Stimulated activated effector memory CD8-positive, alpha-beta T cell treated with anti-CD3 and anti-CD28 coated beads, Interleukin-12 subunit alpha, Interleukin-12 subunit beta, amount 100 ng/mL, for 72 hours (primary cell): ENCODE results near the gene INPP5F.

ENCODE experiments used
- ATAC-seq: fragments of 150-1000 bp; cut with Tn5 transposase; 2 replicates; pipeline ENCODE4 v1.10.0; 2021
- DNase-seq, 2 donors: peaks; one replicate each; pipeline ENCODE4 v3.0.0; 2021 to 2022; ENCODE audit warnings: low spot score in 2 of 2
- H3K27ac Mint-ChIP-seq: one replicate; pipeline ENCODE4 v1.8.0; 2022; ENCODE audit warnings: mild to moderate bottlenecking, mixed read lengths
- H3K36me3 Mint-ChIP-seq: one replicate; pipeline ENCODE4 v1.8.0; 2022; ENCODE audit warnings: mild to moderate bottlenecking, mixed read lengths
- H3K4me1 Mint-ChIP-seq: one replicate; pipeline ENCODE4 v1.8.0; 2022; ENCODE audit warnings: mixed read lengths
- H3K4me3 Mint-ChIP-seq: one replicate; pipeline ENCODE4 v1.8.0; 2022; ENCODE audit warnings: mild to moderate bottlenecking, mixed read lengths
- H3K9me3 Mint-ChIP-seq: one replicate; pipeline ENCODE4 v1.8.0; 2022; ENCODE audit warnings: mixed read lengths

INPP5F gene

DNA sequence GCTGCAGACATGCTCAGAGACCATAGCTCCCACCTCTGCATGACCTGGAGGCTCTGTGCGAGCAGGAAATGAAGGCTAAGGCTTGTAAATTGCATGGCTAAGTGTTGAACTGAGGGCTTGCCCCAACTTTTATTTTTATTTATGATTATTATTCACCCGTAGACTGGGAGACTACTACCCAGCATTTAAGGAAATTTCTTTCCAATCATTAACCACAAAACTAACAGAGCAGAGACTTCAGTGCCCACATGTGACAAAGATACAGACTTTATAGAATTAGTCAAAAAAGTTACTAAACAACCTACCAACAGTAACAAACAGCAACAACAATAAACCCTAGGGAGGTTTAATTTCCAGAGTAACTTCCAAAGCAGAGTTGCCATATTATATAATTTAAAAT is 107.1 kb downstream of the INPP5F start:
- Mint-ChIP-seq H3K9me3 (peaks cover 9% of the 10 kb centered on the region), H3K36me3 (peaks cover 100% of the 10 kb centered on the region), H3K4me1 (peaks cover 32% of the 10 kb centered on the region), H3K27ac (no peak overlapping the region), H3K4me3 (no peak overlapping the region)
- DNase-seq (no peak), ATAC-seq (no peak)

DNA sequence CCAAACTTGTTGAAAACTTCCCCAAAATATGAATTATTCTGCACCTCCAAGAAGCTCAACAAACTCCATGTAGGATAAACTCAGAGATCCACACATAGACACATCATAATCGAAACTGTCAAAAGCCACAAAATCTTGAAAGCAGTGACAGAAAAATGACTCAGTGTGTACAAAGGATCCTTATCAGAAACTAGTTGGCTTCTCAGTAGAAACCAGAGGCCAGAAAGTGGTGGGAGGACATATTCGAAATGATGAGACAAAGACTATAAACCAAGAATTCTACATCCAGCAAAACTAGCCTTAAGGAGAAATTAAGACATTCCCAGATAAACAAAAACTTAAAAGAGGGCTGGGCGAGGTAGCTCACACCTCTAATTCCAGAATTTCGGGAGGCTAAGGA is 108.3 kb downstream of the INPP5F start:
- ATAC-seq (peak; percentile 91), DNase-seq (no peak)
- H3K36me3 Mint-ChIP-seq = peaks cover 100% of the 10 kb centered on the region
- peaks cover 33% of the 10 kb centered on the region for H3K4me1 Mint-ChIP-seq
- H3K27ac Mint-ChIP-seq = peak overlapping the region; percentile 16
- peaks cover 9% of the 10 kb centered on the region for H3K9me3 Mint-ChIP-seq
- no peak overlapping the region for H3K4me3 Mint-ChIP-seq

DNA sequence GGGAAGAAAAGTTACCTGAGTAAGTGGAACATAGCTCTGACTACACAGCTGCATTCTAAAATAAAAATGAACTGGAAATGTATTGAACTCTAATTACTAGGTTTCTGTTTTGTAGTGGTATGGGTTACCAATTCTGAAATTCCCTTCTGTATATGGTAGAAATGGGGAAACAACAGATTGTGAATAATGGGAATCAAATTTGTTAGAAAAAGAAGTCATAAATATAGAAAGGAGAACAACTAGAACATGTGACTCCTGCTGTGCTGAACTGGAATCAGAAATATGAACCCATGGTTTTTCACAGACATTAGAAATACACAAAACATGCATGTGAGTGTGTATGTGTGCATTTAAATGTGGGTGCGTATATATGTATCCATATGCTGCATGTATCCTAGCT is 119.8 kb downstream of the INPP5F start:
- H3K4me3 Mint-ChIP-seq = no peak overlapping the region
- ATAC-seq (no peak), DNase-seq (no peak)
- no peaks in the 10 kb centered on the region for H3K4me1 Mint-ChIP-seq
- no peaks in the 10 kb centered on the region for H3K9me3 Mint-ChIP-seq
- H3K27ac Mint-ChIP-seq = no peak overlapping the region
- H3K36me3 Mint-ChIP-seq = peaks cover 100% of the 10 kb centered on the region

DNA sequence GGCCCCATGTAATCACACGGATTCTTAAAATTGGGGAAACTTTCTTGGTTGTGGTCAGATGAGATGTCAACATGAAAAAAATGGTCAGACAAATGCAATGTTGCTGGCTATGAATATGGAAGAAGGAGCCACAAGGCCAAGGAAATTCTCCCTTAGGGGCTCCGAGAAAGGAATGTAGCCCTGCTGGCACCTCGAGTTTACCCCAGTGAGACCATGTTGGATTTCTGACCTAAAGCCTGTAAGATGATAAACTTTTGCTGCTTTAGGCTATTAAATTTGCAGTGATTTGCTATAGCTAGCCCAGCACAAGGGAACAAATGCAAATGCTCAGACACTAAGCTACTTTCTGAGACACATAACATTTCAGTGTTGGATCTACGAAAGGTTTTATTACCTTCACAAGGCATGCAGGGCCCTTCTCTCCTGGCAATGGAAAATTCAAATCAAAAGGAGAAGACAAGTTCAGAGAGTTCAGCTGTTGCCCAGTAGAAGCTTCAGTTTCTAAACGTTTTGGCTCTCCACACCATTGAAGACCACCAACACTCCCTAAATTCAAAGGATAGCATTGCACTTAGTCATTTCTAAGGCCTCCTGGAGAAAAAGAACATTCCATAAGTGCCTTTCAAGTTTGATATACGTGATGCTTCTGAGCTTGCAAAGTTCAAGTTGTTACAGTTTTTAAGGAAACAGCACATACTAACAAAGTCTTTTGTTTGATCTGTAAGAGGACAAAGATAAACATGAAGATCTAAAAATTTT is 123.4 kb downstream of the INPP5F start:
- Mint-ChIP-seq H3K36me3 (peaks cover 100% of the 10 kb centered on the region), H3K27ac (peak overlapping the region; percentile 50), H3K4me1 (no peaks in the 10 kb centered on the region), H3K4me3 (no peak overlapping the region), H3K9me3 (no peaks in the 10 kb centered on the region)
- DNase-seq (no peak), ATAC-seq (no peak)

DNA sequence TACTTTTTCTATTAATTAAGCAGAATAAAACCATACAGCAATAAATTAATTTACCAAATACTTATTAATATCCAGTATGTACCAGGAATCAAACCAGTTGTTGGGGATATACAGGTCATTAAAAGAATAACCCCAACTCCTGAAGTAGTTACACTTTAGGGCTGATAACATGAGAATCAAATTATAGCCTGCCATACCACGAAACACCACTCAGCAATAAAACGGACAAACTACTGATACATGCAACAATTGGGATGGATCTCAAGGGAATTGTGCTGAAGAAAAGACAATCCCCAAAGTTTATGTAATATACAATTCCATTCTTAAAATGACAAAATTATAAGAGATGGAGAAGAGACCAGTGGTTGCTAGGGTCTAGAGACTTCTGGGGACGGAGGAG is 124.1 kb downstream of the INPP5F start:
- no peak for ATAC-seq
- no peaks in the 10 kb centered on the region for H3K9me3 Mint-ChIP-seq
- no peak overlapping the region for H3K4me3 Mint-ChIP-seq
- peak overlapping the region; percentile 50 for H3K27ac Mint-ChIP-seq
- H3K36me3 Mint-ChIP-seq = peaks cover 100% of the 10 kb centered on the region
- DNase-seq = no peak
- H3K4me1 Mint-ChIP-seq = no peaks in the 10 kb centered on the region

DNA sequence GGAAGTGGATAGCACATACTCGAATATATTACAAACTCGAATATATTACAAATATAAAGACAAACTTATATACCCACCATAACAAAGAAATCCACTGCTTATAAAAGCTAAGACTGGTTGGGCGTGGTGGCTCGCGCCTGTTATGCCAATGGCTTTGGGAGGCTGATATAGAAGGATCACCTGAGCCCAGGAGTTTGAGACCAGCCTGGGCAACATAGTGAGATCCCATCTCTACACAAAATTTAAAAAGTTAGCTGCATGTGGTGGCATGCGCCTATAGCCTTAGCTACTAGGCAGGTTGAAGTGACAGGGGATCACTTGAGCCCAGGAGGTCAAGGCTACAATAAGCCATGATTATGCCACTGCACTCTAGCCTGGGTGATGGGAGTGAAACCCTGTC is 126.4 kb downstream of the INPP5F start:
- peaks cover 100% of the 10 kb centered on the region for H3K36me3 Mint-ChIP-seq
- ATAC-seq = no peak
- no peaks in the 10 kb centered on the region for H3K4me1 Mint-ChIP-seq
- no peaks in the 10 kb centered on the region for H3K9me3 Mint-ChIP-seq
- no peak for DNase-seq
- no peak overlapping the region for H3K27ac Mint-ChIP-seq
- H3K4me3 Mint-ChIP-seq = no peak overlapping the region

DNA sequence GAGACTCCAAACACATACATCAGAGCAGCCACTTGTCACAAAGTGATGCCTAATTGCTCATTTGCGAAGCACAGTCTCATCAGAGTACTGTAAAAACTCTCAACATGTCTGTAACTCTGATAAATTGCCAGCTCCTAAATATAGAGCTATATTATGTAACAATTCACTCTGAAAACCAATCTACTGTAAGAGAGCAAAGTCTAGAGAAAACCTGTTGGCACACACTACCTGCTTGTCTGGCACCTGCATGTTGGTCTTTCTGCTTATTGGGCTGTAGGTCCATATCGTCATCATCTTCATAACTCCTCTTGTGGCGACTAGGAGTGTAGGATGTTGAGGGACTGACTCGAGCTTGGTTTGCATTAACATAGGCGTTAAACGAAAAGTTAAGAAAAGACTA is 127.0 kb downstream of the INPP5F start:
- ATAC-seq (no peak), DNase-seq (no peak)
- no peaks in the 10 kb centered on the region for H3K9me3 Mint-ChIP-seq
- H3K4me3 Mint-ChIP-seq = no peak overlapping the region
- H3K27ac Mint-ChIP-seq = no peak overlapping the region
- H3K36me3 Mint-ChIP-seq = peaks cover 100% of the 10 kb centered on the region
- no peaks in the 10 kb centered on the region for H3K4me1 Mint-ChIP-seq

DNA sequence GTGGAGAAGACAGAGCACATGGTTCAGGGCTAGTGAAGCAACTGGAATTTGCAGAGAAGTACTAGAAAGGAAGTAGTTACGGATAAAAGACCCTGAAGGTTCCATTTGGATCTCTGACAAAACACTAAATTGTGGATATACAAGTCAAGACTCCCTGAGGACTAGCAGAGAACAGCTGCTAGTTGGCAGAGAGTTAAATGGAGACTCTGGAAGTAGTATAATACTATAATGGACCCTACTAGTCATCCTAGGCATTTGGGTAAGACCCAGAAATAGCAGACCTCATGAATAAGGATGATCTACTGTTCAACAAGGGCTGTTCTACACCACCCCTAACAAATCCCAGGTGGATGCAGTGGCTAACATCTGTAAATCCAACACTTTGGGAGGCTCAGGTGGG is 127.7 kb downstream of the INPP5F start:
- Mint-ChIP-seq H3K9me3 (no peaks in the 10 kb centered on the region), H3K27ac (no peak overlapping the region), H3K4me3 (no peak overlapping the region), H3K4me1 (no peaks in the 10 kb centered on the region), H3K36me3 (peaks cover 100% of the 10 kb centered on the region)
- ATAC-seq (no peak), DNase-seq (no peak)

DNA sequence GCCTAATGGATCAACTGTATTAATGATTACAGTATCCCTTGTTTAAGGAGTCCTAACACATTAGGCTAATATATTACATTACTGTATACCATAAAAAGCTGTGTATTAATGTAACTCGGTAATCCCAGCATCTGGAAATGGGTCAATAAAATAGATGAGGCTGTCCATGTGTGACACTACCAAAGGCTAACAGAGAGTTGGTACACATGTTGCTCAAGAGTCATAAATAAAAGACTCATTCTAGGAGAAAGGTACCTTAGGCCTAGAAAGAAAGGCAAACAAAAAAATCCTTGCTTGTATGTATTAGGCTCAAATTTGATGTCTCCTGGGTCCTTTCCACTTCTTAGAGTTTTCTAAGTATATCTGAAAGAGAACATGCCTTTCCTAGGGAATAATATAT is 132.2 kb downstream of the INPP5F start:
- Mint-ChIP-seq H3K9me3 (no peaks in the 10 kb centered on the region), H3K4me1 (peaks cover 31% of the 10 kb centered on the region), H3K36me3 (peaks cover 72% of the 10 kb centered on the region), H3K4me3 (no peak overlapping the region), H3K27ac (no peak overlapping the region)
- no peak for ATAC-seq
- no peak for DNase-seq

DNA sequence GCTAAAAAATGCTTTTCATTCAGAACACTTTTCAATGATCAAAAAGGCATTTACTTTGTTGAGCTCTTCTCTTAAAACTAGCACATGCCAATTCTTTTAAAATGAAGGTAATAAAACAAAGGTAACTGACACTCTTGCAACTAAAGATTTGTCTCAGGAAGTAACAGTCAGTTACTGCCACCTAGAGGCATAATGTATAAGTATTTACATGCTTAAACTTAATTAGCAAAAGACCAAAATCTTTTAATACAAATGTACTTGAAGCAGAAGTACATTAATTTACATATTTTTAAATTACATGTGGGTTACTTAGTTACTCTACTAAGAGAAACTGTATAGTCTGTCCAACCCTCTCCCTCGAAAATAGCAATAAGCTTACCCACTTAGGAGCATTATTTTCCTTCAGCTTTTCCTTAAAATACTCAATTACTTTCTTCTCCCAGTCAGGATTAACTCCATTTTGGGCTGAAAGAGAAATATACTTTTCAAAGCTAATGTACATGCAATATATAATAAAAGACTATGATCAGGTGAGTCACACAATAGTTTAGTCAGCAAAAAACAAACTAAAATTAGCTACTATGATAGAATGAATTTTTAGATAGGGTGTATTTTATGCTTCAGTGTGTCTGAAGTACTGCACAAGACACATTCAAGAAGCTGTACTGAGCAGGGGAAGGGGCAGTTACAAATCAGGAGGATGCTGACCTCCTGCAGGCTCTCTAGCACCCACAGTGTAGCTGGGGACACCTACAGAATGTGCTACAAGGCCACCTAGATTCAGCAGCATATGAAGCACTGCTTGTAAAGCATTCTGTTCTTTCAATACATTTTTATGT is 133.8 kb downstream of the INPP5F start:
- H3K36me3 Mint-ChIP-seq = peaks cover 72% of the 10 kb centered on the region
- H3K27ac Mint-ChIP-seq = peak overlapping the region; percentile 5
- DNase-seq (no peak), ATAC-seq (no peak)
- H3K9me3 Mint-ChIP-seq = peaks cover 7% of the 10 kb centered on the region
- no peak overlapping the region for H3K4me3 Mint-ChIP-seq
- peaks cover 42% of the 10 kb centered on the region for H3K4me1 Mint-ChIP-seq

DNA sequence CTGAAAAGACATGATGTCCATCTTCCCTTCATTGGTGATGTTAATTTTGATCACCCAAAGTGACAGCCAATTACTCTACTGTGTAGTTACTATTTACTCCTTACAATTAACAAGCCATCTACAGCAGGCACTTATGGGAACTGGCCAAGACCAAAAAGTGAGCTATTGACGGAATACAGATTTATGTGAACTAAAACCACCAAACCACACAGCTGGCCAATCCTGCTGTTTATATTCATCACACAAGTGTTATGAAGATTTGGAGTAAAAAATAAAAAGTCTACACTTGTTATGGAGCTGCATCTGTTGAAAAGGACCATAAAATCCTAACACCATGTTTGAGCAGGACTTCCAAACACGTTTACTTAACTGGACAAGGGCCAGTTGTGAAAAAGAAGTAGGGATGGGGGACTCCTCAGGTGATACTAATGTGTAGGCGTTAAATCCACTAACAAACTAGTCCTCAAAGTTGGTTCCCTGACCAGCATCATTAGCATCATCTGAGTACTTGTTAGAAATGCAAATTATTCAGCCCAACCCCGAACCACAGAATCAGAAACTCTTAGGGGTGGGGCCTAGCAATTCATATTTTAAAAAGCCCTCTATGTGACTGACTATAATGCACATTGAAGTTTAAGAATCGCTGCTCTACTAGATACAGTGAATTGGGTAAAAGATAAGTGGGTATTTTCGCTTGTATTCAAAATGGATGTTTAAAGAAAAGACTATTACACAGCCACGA is 135.2 kb downstream of the INPP5F start:
- Mint-ChIP-seq H3K36me3 (peaks cover 72% of the 10 kb centered on the region), H3K9me3 (peaks cover 8% of the 10 kb centered on the region), H3K27ac (peak overlapping the region; percentile 26), H3K4me3 (no peak overlapping the region), H3K4me1 (peaks cover 47% of the 10 kb centered on the region)
- peak; percentile 55 for ATAC-seq
- no peak for DNase-seq

DNA sequence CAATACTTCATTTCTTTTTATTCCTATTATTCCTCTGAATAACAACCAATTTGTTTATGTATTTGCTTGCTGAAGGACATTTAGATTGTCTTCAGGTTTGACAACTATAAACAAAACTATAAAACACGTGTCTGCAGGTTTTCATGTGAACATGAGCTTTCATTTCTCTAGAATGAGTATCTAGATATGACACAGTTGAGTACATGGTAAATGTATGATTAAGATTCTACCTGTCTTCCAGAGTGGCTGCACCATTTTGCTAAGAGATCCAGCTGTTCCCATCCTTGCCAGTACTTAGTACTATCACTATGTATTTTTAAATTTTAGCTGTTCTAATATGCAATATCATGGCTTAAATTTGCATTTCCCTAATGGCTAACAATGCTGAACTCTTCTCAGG is 136.7 kb downstream of the INPP5F start:
- Mint-ChIP-seq H3K4me3 (no peak overlapping the region), H3K9me3 (peaks cover 8% of the 10 kb centered on the region), H3K27ac (no peak overlapping the region), H3K4me1 (peaks cover 54% of the 10 kb centered on the region), H3K36me3 (peaks cover 66% of the 10 kb centered on the region)
- no peak for DNase-seq
- ATAC-seq = peak; percentile 73

DNA sequence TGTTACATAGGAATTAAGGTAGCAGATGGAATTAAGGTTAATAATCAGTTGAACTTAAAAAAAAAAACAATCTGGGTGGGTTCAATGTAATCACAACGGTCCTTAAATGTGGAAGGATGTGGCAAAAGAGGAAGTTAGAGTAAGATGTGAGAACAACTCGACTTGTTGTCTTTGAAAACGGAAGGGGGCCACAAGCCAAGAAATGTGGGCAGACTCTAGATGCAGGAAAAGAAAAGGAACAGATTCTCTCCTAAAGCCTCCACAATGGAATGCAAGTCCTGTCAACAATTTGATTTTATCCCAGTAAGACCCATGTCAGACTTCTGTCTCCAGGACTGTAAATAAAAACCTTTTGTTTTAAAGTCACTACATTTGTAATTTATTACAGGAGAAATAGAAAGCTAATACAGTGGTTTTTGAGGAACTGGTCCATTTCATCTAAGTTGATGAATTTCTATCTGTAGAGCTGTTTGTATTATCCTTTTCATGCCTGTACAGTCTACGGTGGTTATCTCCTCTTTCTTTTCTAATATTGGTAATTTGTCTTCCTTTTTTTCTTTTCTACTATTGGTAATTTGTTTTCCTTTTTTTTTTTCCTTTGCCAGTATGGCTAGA is 138.2 kb downstream of the INPP5F start:
- Mint-ChIP-seq H3K9me3 (peaks cover 8% of the 10 kb centered on the region), H3K36me3 (peaks cover 60% of the 10 kb centered on the region), H3K4me3 (no peak overlapping the region), H3K27ac (no peak overlapping the region), H3K4me1 (peaks cover 66% of the 10 kb centered on the region)
- DNase-seq (no peak), ATAC-seq (no peak)

DNA sequence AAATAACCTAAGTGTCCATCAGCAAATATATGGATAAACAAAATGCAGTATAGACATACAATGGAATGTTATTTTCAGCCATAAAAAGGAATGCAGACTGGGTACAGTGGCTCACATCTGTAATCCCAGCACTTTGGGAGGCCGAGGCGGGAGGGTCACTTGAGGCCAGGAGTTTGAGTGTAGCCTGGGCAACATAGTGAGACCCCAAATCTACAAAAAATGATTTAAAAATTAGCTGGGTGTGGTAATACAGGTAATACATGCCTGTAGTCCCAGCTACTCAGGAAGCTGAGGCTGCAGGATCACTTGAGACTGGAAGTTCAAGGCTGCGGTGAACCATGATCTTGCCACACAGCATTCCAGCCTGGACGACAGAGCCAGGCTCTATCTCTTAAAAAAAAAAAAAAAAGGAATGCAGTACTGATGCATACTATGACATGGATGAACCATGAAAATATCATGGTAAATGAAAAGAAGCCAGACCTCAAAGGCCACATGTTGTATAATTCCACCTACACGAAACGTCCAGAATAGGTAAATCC is 139.9 kb downstream of the INPP5F start:
- H3K9me3 Mint-ChIP-seq = peaks cover 8% of the 10 kb centered on the region
- no peak for ATAC-seq
- peak overlapping the region; percentile 32 for H3K27ac Mint-ChIP-seq
- H3K4me1 Mint-ChIP-seq = peaks cover 64% of the 10 kb centered on the region
- no peak overlapping the region for H3K4me3 Mint-ChIP-seq
- peaks cover 69% of the 10 kb centered on the region for H3K36me3 Mint-ChIP-seq
- no peak for DNase-seq

DNA sequence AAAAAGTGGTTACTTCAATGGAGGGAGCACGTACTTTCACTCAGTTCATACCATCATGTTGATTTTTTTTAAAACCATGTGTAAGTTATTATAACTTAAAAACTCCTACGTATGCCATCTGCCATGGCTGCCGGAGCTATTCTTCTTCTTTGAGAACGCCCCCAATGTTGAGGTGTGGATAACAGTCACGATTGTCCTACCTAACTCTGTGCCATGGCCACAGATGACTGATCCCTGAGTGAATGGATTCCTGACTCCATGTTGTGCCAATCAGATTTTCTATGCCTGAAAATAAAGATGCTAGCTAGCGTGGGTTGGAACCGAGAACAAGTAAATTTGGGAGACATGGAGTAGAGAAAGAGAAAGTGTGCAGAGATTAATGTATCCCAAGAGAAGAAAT is 141.5 kb downstream of the INPP5F start:
- no peak for DNase-seq
- H3K4me3 Mint-ChIP-seq = no peak overlapping the region
- H3K27ac Mint-ChIP-seq = no peak overlapping the region
- peaks cover 52% of the 10 kb centered on the region for H3K4me1 Mint-ChIP-seq
- H3K9me3 Mint-ChIP-seq = peaks cover 8% of the 10 kb centered on the region
- no peak for ATAC-seq
- H3K36me3 Mint-ChIP-seq = peaks cover 79% of the 10 kb centered on the region
